Activated gamma-delta T cell (primary cell): ENCODE results near the gene DDX27.
"Not testable (repeated sequence)": the region's sequence is repeated elsewhere in the genome, so short reads cannot be mapped to it uniquely, and the experiment has no call there.

Experiments used
- DNase-seq: peaks from one replicate; lab custom pipeline; 2025; lab: John Stamatoyannopoulos, UW

Gene DDX27

GRCh38 chr20:49207076-49207475, 12.1 kb upstream of the DDX27 start:
- no peak for DNase-seq

- DNase-seq, result no peak
These were observed 9.0 kb upstream of the DDX27 start for GRCh38 chr20:49210101-49210756.

- no peak for DNase-seq
These were observed 8.5 kb upstream of the DDX27 start for GRCh38 chr20:49210757-49211110.

- no peak for DNase-seq
These were observed 4.6 kb upstream of the DDX27 start for GRCh38 chr20:49214571-49214970.

GRCh38 chr20:49215232-49215631, 4.0 kb upstream of the DDX27 start:
- no peak for DNase-seq

- DNase-seq, result no peak
These were observed 2.1 kb upstream of the DDX27 start for GRCh38 chr20:49216991-49217578.

GRCh38 chr20:49218739-49219090, 501 bp upstream of the DDX27 start:
- DNase-seq, result not testable (repeated sequence)

GRCh38 chr20:49219924-49220831, 962 bp downstream of the DDX27 start:
- no peak for DNase-seq

GRCh38 chr20:49225896-49226295, 6.7 kb downstream of the DDX27 start:
- no peak for DNase-seq

- DNase-seq, result no peak
These were observed 9.5 kb downstream of the DDX27 start for GRCh38 chr20:49228676-49229075.

GRCh38 chr20:49229381-49229780, 10.2 kb downstream of the DDX27 start:
- no peak for DNase-seq

- DNase-seq, result no peak
These were observed 10.8 kb downstream of the DDX27 start for GRCh38 chr20:49230021-49230420.

GRCh38 chr20:49230561-49231133, 11.4 kb downstream of the DDX27 start:
- DNase-seq, result no peak

GRCh38 chr20:49231471-49231870, 12.3 kb downstream of the DDX27 start:
- no peak for DNase-seq

- DNase-seq, result no peak
These were observed 14.0 kb downstream of the DDX27 start for GRCh38 chr20:49233226-49233625.

- no peak for DNase-seq
These were observed 15.6 kb downstream of the DDX27 start for GRCh38 chr20:49234831-49235230.

- no peak for DNase-seq
These were observed 17.1 kb downstream of the DDX27 start for GRCh38 chr20:49236301-49236700.

- DNase-seq, result no peak
These were observed 18.3 kb downstream of the DDX27 start for GRCh38 chr20:49237531-49237930.

GRCh38 chr20:49245921-49246740, 26.9 kb downstream of the DDX27 start:
- no peak for DNase-seq

- DNase-seq, result no peak
These were observed 28.0 kb downstream of the DDX27 start for GRCh38 chr20:49247169-49247723.

- DNase-seq, result no peak
These were observed 28.6 kb downstream of the DDX27 start for GRCh38 chr20:49247792-49248191.

GRCh38 chr20:49248301-49248700, 29.1 kb downstream of the DDX27 start:
- DNase-seq, result no peak
